D341Med (cell line): ENCODE results near the gene B9D2.
"Not testable (repeated sequence)": the region's sequence is repeated elsewhere in the genome, so short reads cannot be mapped to it uniquely, and the experiment has no call there.

ENCODE experiments used
- DNase-seq: peaks from one replicate; pipeline ENCODE4 v3.0.0; 2012; ENCODE audit warnings: low spot score

Gene B9D2

GRCh38 chr19:41386442-41386841 is 22.5 kb upstream of the B9D2 start:
- DNase-seq: no peak

- DNase-seq: no peak
Measured at GRCh38 chr19:41384351-41384750, 20.4 kb upstream of the B9D2 start.

GRCh38 chr19:41381536-41381935 is 17.6 kb upstream of the B9D2 start:
- not testable (repeated sequence) for DNase-seq

- DNase-seq: peak; percentile 66
Measured at GRCh38 chr19:41377977-41378709, 14.2 kb upstream of the B9D2 start.

- DNase-seq: no peak
Measured at GRCh38 chr19:41376998-41377365, 13.0 kb upstream of the B9D2 start.

- DNase-seq: no peak
Measured at GRCh38 chr19:41376241-41376997, 12.5 kb upstream of the B9D2 start, which contains the start of gene TMEM91. Gene TMEM91 (plus strand): TSS chr19:41376533. CDS start chr19:41378310, 1,777 bp downstream.

- peak; percentile 91 for DNase-seq
Measured at GRCh38 chr19:41373993-41374392, 10.0 kb upstream of the B9D2 start.

GRCh38 chr19:41372501-41372900 is 8.6 kb upstream of the B9D2 start:
- no peak for DNase-seq

- no peak for DNase-seq
Measured at GRCh38 chr19:41371541-41371940, 7.6 kb upstream of the B9D2 start.

GRCh38 chr19:41371119-41371518 is 7.2 kb upstream of the B9D2 start:
- DNase-seq: not testable (repeated sequence)

GRCh38 chr19:41369769-41370168 is 5.8 kb upstream of the B9D2 start:
- DNase-seq: no peak

- no peak for DNase-seq
Measured at GRCh38 chr19:41367848-41368301, 3.9 kb upstream of the B9D2 start.

- no peak for DNase-seq
Measured at GRCh38 chr19:41366089-41366488, 2.1 kb upstream of the B9D2 start.

GRCh38 chr19:41364524-41365391 is 809 bp upstream of the B9D2 start:
- DNase-seq: no peak

GRCh38 chr19:41363371-41363752 is 587 bp downstream of the B9D2 start:
- DNase-seq: no peak

- no peak for DNase-seq
Measured at GRCh38 chr19:41362143-41362847, 1.7 kb downstream of the B9D2 start.

GRCh38 chr19:41359741-41360140 is 4.2 kb downstream of the B9D2 start:
- DNase-seq: no peak

GRCh38 chr19:41357746-41358145 is 6.2 kb downstream of the B9D2 start:
- DNase-seq: no peak

GRCh38 chr19:41356984-41357739 is 6.8 kb downstream of the B9D2 start:
- DNase-seq: no peak

GRCh38 chr19:41355802-41356201 is 8.1 kb downstream of the B9D2 start:
- DNase-seq: no peak

- no peak for DNase-seq
Measured at GRCh38 chr19:41355035-41355434, 8.9 kb downstream of the B9D2 start.
